ENCODE data around the gene TMSB10.

- TF ChIP-seq CTCF (conservative IDR thresholded peaks at IDR 0.05) (no peak), ZFX (IDR thresholded peaks at IDR 0.05) (no peak)
Observed at GRCh38 chr2:84940088-84940470, 34.6 kb downstream of the TMSB10 start.
